Neural cell (in vitro differentiated cells): ENCODE results near the gene PKNOX2. TPM values are rescaled to one million over a fixed set of nuclear protein-coding genes. Genes with fewer than 3 reads are reported as not detected.

ENCODE experiments used
- H2AFZ ChIP-seq: fragments of 200-600, 300-800 bp; sonication (generic), shearing (Covaris generic); 2 replicates; pipeline ENCODE4 v1.6.0; 2014; ENCODE audit warnings: low read depth, mild to moderate bottlenecking, antibody characterized with exemption, low read length, moderate library complexity
- H3F3A ChIP-seq: fragments of 200-600 bp; shearing (Covaris generic); 2 replicates; pipeline ENCODE4 v1.6.1; 2016; ENCODE audit warnings: mild to moderate bottlenecking, moderate library complexity, mixed read lengths, antibody characterized with exemption, low read length; ENCODE audit not compliant: insufficient read depth, poor library complexity, severe bottlenecking
- H3K27ac ChIP-seq: fragments of 200-600, 300-800 bp; sonication (generic), shearing (Covaris generic); 2 replicates; pipeline ENCODE4 v1.5.1; 2014; ENCODE audit warnings: mild to moderate bottlenecking, low read length, moderate library complexity
- H3K27me3 ChIP-seq: fragments of 300-800, 200-600 bp; sonication (generic), shearing (Covaris generic); 2 replicates; pipeline ENCODE4 v1.6.0; 2014; ENCODE audit warnings: mild to moderate bottlenecking, low read depth, low read length, moderate library complexity; ENCODE audit not compliant: insufficient read depth
- H3K36me3 ChIP-seq: fragments of 300-800, 200-600 bp; sonication (generic), shearing (Covaris generic); 2 replicates; pipeline ENCODE4 v1.5.1; 2014; ENCODE audit warnings: mild to moderate bottlenecking, antibody characterized with exemption, low read length, moderate library complexity; ENCODE audit not compliant: insufficient read depth
- H3K4me2 ChIP-seq: fragments of 300-800, 200-600 bp; sonication (generic), shearing (Covaris generic); 2 replicates; pipeline ENCODE4 v1.6.0; 2014; ENCODE audit warnings: mild to moderate bottlenecking, low read length
- H3K4me3 ChIP-seq: fragments of 300-800, 200-600 bp; sonication (generic), shearing (Covaris generic); 2 replicates; pipeline ENCODE4 v1.5.1; 2014; ENCODE audit warnings: mild to moderate bottlenecking, low read length, moderate library complexity
- H3K79me2 ChIP-seq: fragments of 200-600 bp; shearing (Covaris generic); replicated peaks from 2 replicates; pipeline ENCODE4 v1.6.0; 2014; ENCODE audit warnings: mild to moderate bottlenecking, low read length, moderate library complexity; ENCODE audit not compliant: insufficient read depth
- H3K9ac ChIP-seq: fragments of 300-800, 200-600 bp; sonication (generic), shearing (Covaris generic); 2 replicates; pipeline ENCODE4 v1.6.1; 2016; ENCODE audit warnings: mild to moderate bottlenecking, low read length, mixed read lengths
- H3K9me2 ChIP-seq: fragments of 200-600 bp; shearing (Covaris generic); 2 replicates; pipeline ENCODE4 v1.6.1; 2016; ENCODE audit warnings: mild to moderate bottlenecking, low read length, mixed read lengths; ENCODE audit not compliant: insufficient read depth
- H3K9me3 ChIP-seq: fragments of 200-600, 300-800 bp; sonication (generic), shearing (Covaris generic); 2 replicates; pipeline ENCODE4 v1.6.1; 2016; ENCODE audit warnings: mild to moderate bottlenecking, mixed run types, low read length, moderate library complexity, mixed read lengths
- H4K20me1 ChIP-seq: fragments of 200-600 bp; shearing (Covaris generic); 2 replicates; pipeline ENCODE4 v1.6.1; 2016; ENCODE audit warnings: mild to moderate bottlenecking, mixed run types; ENCODE audit not compliant: insufficient read depth
- EP300 ChIP-seq: fragments of 450-650 bp; conservative IDR thresholded peaks from 2 replicates; pipeline ENCODE4 v1.6.1; 2014; ENCODE audit warnings: antibody characterized with exemption, mild to moderate bottlenecking, moderate library complexity; ENCODE audit not compliant: poor library complexity, severe bottlenecking
- EZH2 ChIP-seq: fragments of 200-600, 300-800 bp; shearing (Covaris generic), sonication (generic); IDR thresholded peaks from 2 replicates; pipeline ENCODE4 v1.6.1; 2014; ENCODE audit warnings: antibody characterized with exemption, low read length, borderline replicate concordance, mild to moderate bottlenecking; ENCODE audit not compliant: insufficient read depth, poor library complexity, severe bottlenecking
- MXI1 ChIP-seq: fragments of 450-650 bp; conservative IDR thresholded peaks from 2 replicates; pipeline ENCODE4 v1.6.1; 2014; ENCODE audit warnings: antibody characterized with exemption, mild to moderate bottlenecking; ENCODE audit not compliant: poor library complexity, severe bottlenecking
- POLR2AphosphoS5 ChIP-seq: IDR thresholded peaks from 2 replicates; pipeline ENCODE4 v1.6.1; 2012
- RAD21 ChIP-seq: fragments of 450-650 bp; conservative IDR thresholded peaks from 2 replicates; pipeline ENCODE4 v1.6.1; 2014; ENCODE audit warnings: antibody characterized with exemption, mild to moderate bottlenecking, moderate library complexity
- SMC3 ChIP-seq: fragments of 450-650 bp; conservative IDR thresholded peaks from 2 replicates; pipeline ENCODE4 v1.6.1; 2014; ENCODE audit warnings: antibody characterized with exemption, mild to moderate bottlenecking, moderate library complexity; ENCODE audit not compliant: poor library complexity
- TAF1 ChIP-seq: IDR thresholded peaks from 2 replicates; pipeline ENCODE4 v1.6.1; 2012; ENCODE audit warnings: low read depth
- polyA plus RNA-seq: library from polyadenylated mRNA; depleted of rRNA; stranded (reverse); fragments of >200 nt; gene quantifications from 2 replicates; pipeline ENCODE4 v1.2.3, GENCODE V29; 2014
- TF ChIP-seq, protein P1 (sequence below): fragments of 450-650 bp; IDR thresholded peaks from 2 replicates; pipeline ENCODE4 v1.5.1; 2014; ENCODE audit warnings: antibody characterized with exemption, mild to moderate bottlenecking, moderate library complexity; ENCODE audit not compliant: poor library complexity, severe bottlenecking
- TF ChIP-seq, protein P2 (sequence below): IDR thresholded peaks from 2 replicates; pipeline ENCODE4 v1.6.1; 2012; ENCODE audit warnings: borderline replicate concordance

Gene PKNOX2
- polyA plus RNA-seq, 1 donor from 2014 or later = 0.99 TPM

DNA sequence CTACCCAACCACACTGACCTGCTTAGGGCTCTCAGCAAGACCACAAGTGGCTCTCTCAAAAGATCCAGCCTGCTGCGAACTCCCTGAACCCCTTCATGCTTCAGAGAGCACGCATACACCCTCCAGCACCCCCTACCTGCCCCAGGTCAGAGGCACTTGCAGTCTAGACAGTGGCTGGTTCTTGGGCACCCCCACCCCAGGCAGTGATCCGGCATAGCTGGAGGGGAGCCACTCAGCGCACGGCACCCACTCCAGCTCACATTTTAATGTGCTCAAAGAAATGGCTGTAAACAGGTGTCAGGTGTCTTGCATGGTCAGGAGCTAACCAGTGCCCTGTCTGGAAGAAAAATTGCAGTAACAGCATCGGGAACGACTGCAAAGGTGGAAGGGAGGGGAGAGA, 140.8 kb downstream of the PKNOX2 start:
- H3K9me2 ChIP-seq = no peaks in the 10 kb centered on the region
- H3K9ac ChIP-seq = no peak overlapping the region
- no peaks in the 10 kb centered on the region for H3F3A ChIP-seq
- no peaks in the 10 kb centered on the region for H3K9me3 ChIP-seq
- TF ChIP-seq POLR2AphosphoS5 (no peak), MXI1 (no peak), SMC3 (no peak), TAF1 (no peak), RAD21 (no peak), EZH2 (no peak)
- TF ChIP-seq, protein P1, sequence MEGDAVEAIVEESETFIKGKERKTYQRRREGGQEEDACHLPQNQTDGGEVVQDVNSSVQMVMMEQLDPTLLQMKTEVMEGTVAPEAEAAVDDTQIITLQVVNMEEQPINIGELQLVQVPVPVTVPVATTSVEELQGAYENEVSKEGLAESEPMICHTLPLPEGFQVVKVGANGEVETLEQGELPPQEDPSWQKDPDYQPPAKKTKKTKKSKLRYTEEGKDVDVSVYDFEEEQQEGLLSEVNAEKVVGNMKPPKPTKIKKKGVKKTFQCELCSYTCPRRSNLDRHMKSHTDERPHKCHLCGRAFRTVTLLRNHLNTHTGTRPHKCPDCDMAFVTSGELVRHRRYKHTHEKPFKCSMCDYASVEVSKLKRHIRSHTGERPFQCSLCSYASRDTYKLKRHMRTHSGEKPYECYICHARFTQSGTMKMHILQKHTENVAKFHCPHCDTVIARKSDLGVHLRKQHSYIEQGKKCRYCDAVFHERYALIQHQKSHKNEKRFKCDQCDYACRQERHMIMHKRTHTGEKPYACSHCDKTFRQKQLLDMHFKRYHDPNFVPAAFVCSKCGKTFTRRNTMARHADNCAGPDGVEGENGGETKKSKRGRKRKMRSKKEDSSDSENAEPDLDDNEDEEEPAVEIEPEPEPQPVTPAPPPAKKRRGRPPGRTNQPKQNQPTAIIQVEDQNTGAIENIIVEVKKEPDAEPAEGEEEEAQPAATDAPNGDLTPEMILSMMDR = no peak
- no peaks in the 10 kb centered on the region for H3K79me2 ChIP-seq
- no peaks in the 10 kb centered on the region for H3K36me3 ChIP-seq
- H2AFZ ChIP-seq = no peak overlapping the region
- H3K4me3 ChIP-seq = no peak overlapping the region
- H3K27me3 ChIP-seq = no peaks in the 10 kb centered on the region
- no peak overlapping the region for H3K4me2 ChIP-seq
- no peaks in the 10 kb centered on the region for H4K20me1 ChIP-seq
- no peak overlapping the region for H3K27ac ChIP-seq

DNA sequence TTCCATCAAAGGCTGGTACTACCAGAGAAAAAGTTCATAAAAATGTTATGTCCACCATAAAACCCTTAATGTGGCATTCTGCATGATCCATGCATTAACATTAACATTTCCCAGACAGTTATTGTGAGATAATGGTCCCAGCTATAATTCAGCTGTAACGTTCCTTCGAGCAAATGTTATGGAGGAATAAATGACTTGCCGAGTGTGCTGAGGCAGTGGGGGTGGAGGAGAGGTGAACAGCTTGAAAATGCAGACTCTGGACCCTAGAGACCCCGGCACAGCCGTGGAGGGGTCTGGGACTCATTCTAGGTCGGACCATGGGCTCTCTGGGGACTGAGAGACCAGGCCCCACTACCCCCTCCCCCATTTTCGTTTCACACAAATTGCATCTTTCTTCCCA, 141.9 kb downstream of the PKNOX2 start:
- no peaks in the 10 kb centered on the region for H3K79me2 ChIP-seq
- H3K9ac ChIP-seq = no peak overlapping the region
- no peaks in the 10 kb centered on the region for H3K9me3 ChIP-seq
- H4K20me1 ChIP-seq = no peaks in the 10 kb centered on the region
- TF ChIP-seq, protein P2, sequence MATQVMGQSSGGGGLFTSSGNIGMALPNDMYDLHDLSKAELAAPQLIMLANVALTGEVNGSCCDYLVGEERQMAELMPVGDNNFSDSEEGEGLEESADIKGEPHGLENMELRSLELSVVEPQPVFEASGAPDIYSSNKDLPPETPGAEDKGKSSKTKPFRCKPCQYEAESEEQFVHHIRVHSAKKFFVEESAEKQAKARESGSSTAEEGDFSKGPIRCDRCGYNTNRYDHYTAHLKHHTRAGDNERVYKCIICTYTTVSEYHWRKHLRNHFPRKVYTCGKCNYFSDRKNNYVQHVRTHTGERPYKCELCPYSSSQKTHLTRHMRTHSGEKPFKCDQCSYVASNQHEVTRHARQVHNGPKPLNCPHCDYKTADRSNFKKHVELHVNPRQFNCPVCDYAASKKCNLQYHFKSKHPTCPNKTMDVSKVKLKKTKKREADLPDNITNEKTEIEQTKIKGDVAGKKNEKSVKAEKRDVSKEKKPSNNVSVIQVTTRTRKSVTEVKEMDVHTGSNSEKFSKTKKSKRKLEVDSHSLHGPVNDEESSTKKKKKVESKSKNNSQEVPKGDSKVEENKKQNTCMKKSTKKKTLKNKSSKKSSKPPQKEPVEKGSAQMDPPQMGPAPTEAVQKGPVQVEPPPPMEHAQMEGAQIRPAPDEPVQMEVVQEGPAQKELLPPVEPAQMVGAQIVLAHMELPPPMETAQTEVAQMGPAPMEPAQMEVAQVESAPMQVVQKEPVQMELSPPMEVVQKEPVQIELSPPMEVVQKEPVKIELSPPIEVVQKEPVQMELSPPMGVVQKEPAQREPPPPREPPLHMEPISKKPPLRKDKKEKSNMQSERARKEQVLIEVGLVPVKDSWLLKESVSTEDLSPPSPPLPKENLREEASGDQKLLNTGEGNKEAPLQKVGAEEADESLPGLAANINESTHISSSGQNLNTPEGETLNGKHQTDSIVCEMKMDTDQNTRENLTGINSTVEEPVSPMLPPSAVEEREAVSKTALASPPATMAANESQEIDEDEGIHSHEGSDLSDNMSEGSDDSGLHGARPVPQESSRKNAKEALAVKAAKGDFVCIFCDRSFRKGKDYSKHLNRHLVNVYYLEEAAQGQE = no peak
- TF ChIP-seq TAF1 (no peak), POLR2AphosphoS5 (no peak), RAD21 (no peak), EZH2 (no peak), MXI1 (no peak), EP300 (no peak)
- TF ChIP-seq, protein P1 = no peak
- H3F3A ChIP-seq = no peaks in the 10 kb centered on the region
- H3K27ac ChIP-seq = no peak overlapping the region
- H3K9me2 ChIP-seq = no peaks in the 10 kb centered on the region
- H3K4me3 ChIP-seq = no peak overlapping the region
- H3K4me2 ChIP-seq = no peak overlapping the region
- H2AFZ ChIP-seq = no peak overlapping the region
- H3K36me3 ChIP-seq = no peaks in the 10 kb centered on the region
- H3K27me3 ChIP-seq = no peaks in the 10 kb centered on the region
